UCSD-AML1 (cell line): ENCODE measurements around the gene DAPK2.

Experiments
- DNase-seq: peaks from one replicate; lab custom pipeline; 2025; ENCODE audit not compliant: unreplicated experiment; lab: John Stamatoyannopoulos, UW

DAPK2 gene

GRCh38 chr15:64024172-64025050 is 21.9 kb downstream of the DAPK2 start:
- DNase-seq: peak; percentile 71

DNA sequence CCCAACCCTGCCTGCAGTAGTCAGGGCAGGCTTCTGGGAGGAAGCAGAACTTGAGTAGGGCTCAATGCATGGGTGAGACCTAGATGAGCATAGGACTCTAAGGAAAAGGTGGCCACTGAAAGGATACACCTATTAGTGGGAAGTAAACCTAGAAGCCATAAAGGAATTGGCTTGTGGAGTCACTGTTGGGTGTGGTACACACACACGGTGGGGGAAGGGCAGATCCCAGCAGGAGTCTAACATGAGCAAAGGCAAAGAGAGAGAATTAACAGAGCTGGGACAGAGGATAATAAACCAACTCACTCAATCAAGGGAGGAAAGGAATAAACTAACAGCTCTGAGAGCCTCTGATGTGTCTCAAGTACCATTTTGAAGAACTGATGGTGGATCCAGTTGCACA is 23.1 kb downstream of the DAPK2 start:
- DNase-seq: no peak

GRCh38 chr15:64022571-64022970 is 23.7 kb downstream of the DAPK2 start:
- DNase-seq: no peak

GRCh38 chr15:64019764-64020163 is 26.5 kb downstream of the DAPK2 start:
- no peak for DNase-seq

GRCh38 chr15:64017591-64018163 is 28.6 kb downstream of the DAPK2 start:
- DNase-seq: no peak

DNA sequence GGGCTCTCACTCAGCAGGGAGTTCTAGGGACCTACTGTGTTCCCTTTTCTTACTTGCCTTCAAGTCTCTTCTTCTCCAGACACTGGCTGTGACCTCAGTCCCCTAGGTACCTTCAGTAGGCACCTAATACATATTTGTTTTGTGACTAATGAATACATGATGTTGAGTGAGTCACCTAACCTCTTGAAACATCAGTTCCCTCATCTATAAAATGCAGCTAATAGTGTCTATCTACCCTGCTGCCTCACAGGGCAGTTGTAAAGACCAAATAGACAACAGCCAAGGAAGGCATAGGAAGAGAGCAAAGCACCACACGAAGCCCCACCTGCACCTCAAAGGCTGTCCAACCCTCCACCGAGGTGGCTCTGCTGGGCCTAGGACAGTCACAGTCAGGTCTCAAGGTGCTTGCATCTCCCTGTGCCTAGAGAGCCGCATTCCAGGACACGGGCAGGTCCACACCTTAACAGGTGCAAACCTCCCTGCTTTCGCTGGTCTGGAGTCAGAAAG is 29.1 kb downstream of the DAPK2 start:
- no peak for DNase-seq

GRCh38 chr15:64016257-64016656 is 30.0 kb downstream of the DAPK2 start:
- no peak for DNase-seq

- no peak for DNase-seq
Measured at GRCh38 chr15:64014995-64015394, 31.3 kb downstream of the DAPK2 start.

DNA sequence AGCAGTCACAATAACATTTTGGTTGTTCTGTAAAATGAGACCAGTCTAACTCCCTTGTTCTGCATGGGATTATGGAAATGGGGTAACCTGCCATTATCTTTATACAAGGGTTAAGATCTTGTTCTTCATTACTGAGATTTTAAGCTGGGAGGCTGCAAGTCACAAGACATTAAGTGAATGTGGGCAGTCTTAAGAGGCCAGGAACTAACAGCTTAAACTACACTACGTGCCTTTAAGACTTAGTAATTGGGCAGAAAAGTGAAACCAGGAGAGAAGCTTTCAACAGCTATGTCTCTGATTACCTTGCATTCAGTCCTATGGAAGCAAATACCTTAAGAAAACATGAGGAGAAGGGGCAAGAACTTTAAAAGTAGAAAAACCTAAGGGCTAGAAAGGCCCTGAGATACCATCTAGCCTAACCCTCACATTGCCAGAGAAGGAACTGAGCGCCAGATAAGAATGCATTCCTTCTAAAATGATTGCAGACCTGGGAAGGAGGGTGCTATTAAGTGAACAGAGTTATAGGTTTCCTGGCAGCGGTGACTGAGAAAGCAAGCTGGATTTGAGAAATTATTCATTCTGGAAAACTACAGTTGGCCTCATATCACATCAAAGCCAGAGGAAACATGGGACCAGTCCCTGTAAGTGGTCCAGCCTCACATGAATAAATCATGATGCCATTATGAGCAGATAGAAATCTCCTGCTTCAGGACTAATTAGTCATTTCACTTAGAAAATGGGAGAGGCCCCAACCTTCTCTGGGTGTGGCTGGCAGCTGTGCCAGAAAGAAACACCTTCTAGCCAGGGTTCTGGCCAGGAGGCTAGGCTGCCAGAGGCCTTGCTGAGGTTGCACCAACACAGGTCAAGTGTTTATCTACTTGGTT is 32.9 kb downstream of the DAPK2 start:
- no peak for DNase-seq

GRCh38 chr15:64011736-64012135 is 34.5 kb downstream of the DAPK2 start:
- DNase-seq: no peak

GRCh38 chr15:64010719-64011118 is 35.6 kb downstream of the DAPK2 start:
- peak; percentile 75 for DNase-seq

DNA sequence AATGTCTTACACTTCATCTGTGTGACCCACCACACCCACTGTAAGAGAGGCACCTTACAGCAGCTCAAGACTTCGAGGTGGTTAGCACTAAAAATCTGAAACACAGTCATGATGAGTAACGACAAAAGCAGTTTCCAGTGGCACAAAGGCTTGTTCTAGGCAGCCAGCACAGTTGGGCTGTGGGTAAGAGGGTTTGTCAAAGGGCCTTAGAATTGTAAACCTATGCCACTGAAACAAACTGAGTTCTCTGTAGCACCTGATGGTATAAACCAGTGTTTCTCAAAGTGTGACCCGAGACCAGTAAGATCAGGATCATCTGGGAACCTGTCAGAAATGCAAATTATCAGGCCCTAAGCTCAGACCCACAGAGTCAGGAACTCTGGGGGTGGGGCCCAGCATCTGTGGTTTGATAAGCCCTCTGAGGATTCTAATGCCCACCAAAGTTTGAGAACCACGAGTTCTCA is 36.5 kb downstream of the DAPK2 start:
- DNase-seq: no peak

GRCh38 chr15:64009241-64009640 is 37.0 kb downstream of the DAPK2 start:
- DNase-seq: no peak

DNA sequence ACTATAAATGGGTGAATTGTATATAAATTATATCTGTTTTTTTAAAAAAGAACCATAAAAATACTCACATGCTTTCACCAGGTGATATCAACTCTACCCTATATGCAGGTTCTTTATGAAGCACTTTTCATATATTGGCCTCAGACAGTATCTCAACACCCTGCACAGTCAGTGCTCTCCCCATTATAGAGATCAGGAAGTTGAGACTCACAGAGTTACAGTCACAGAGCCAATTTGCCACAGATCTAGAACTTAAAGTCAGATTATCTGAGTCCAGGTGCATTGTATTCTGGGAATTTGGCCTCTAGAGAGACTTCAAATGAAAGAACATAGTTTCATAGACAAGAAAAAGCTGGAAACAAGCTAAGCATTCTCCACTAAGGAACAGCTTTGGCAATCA is 38.1 kb downstream of the DAPK2 start:
- DNase-seq: no peak

- no peak for DNase-seq
Measured at GRCh38 chr15:64006642-64007041, 39.6 kb downstream of the DAPK2 start.

DNA sequence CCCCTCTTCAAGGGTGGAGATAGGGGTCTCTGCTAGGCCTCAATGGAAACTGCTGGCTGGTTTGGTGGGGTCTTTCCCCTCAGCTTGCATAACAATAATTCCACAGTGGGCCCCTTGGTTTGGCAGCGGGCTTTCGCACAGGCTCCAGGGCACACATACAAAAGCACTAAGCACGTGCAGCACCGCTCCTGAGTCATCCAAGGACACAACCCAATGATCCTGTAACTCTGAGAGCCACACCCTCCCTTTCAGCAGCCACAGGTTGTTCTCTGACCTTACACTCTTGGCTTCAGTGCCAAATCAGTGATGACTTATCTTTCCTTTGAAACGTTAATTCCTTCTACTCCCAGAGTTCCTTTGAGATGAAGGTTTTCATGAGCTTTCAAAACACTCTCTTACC is 41.7 kb downstream of the DAPK2 start:
- DNase-seq: no peak

DNA sequence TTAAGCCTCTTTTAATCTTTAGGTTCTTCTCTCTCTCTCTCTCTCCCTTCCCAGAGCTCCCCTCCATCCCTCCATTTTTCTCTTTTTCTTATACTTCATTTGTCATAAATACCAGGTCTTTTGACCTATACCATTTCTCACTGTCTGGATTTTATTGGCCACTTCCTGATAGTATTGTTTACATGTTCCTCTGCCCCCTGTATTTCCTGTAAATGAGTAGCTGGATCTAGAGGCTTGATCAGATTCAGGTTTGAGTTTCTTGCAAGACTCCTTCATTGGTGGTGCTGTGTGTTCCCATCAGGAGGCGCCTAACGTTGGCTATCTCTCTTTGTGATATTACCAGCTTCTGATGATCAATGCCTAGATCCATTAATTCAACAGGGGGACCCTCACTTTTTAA is 42.2 kb downstream of the DAPK2 start:
- DNase-seq: no peak

- no peak for DNase-seq
Measured at GRCh38 chr15:64003182-64003581, 43.1 kb downstream of the DAPK2 start.

DNA sequence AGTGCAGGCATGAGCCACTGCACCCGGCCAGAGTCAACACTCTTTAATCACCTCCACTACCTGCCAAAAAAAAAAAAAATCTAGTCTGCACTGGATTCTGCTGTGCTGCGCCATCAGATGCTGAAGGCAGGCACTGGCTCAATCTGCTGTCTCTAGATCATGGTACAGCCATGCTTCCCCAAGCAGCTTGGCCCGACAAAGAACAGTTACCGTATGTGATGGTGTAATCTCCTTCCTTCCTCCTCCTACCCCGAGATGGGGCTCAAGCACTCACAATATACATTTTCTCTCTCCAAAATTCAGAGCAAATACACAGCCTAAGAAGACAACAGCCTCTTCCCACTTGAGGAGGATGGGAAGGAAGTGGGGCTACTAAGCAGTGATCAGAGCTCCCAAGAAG is 45.1 kb downstream of the DAPK2 start:
- DNase-seq: no peak

DNA sequence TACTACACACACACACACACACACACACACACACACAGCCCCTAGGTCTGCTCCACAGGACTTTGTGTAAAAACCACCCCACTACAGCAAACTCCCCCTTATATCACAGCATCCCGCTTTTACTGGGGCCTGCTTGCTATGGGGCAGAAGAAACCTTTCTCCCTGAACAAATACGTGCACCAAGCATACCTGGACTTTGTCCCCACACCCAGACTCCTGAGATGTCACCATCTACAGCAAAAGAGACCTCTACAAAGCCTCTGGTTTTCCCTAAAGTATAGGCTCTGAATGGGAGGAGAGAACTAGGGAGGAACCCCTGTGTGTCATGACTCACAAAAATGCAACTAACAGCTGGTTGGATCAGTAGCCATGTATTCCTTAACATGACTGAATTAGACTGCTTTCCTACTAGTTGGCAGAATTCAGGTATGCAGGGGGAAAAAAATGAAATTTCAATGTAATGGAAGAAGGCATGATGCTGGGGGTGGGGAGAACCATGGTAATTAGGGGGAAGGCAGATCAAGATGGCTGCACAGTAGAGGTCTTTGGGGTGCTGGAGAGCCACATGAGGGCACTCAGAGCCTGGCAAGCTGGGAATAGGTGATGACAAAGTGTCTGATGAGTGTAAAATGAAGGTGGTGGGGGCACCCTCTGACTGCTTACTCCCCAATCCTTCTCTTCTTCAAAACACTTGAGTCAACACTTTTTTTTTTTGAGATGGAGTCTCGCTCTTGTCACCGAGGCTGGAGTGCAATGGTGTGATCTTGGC is 45.9 kb downstream of the DAPK2 start:
- no peak for DNase-seq

DNA sequence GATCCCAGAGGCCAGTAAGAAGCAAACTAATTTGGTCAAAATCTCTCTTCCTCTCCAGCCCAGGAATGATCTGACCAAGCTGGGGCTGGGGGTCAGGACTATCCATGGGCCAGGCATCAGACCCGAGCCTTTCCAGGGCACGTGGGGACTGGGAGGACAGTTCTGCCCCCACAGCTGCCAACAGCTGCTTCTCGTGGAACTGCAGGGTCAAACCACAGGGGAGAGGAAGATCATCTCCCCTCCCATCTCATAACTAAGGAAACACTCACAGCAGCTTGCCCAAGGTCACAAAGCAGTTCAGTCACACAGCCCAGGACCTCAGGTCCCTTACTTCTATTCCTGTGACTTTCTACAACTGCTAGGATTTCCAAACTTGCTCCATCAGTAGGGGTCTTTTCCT is 47.1 kb downstream of the DAPK2 start:
- DNase-seq: no peak
